B cell (primary cell): Measurements from ENCODE around the gene RNASE8. TPM values are rescaled to one million over a fixed set of nuclear protein-coding genes. Genes with fewer than 3 reads are reported as not detected.
A peak's percentile ranks its signal among the peaks of the same experiment; 100 is the strongest.

Experiments
- ATAC-seq: fragments of 200-7000 bp; cut with Tn5 transposase; one replicate; pipeline ENCODE4 v1.10.0; 2021; ENCODE audit warnings: low read depth, mild to moderate bottlenecking, moderate number of reproducible peaks, moderate library complexity
- CTCF ChIA-PET: fragments of 350-600 bp; sonication (Branson Sonifier 250); formaldehyde crosslinking; loops from one replicate; lab custom pipeline; 2021; ENCODE audit warnings: antibody characterized with exemption, inconsistent platforms; lab: Charles Lee
- POLR2A ChIA-PET: fragments of 350-600 bp; sonication (Branson Sonifier 250); formaldehyde crosslinking; loops from one replicate; lab custom pipeline; 2021; ENCODE audit warnings: antibody characterized with exemption; lab: Charles Lee
- DNase-seq: peaks from one replicate; pipeline ENCODE4 v3.0.0; 2013
- H2AFZ ChIP-seq: 2 replicates; pipeline ENCODE4 v1.6.1; 2012; ENCODE audit warnings: mild to moderate bottlenecking, low read depth, low read length; ENCODE audit not compliant: insufficient read depth, poor library complexity, severe bottlenecking
- H3K27ac ChIP-seq, 2 donors: 1 replicate in 1 of 2; 2 replicates in 1 of 2; pipeline ENCODE4 v1.5.1; 2012 to 2013; ENCODE audit warnings: low read length in 2 of 2, mild to moderate bottlenecking in 2 of 2, moderate library complexity in 1 of 2
- H3K27me3 ChIP-seq, 4 experiments: fragments of 200-600 bp in 1 of 4; sonication (generic) in 1 of 4; replicated peaks in 1 of 4; 1 replicate in 2 of 4; 2 replicates in 2 of 4; pipeline versions ENCODE4 v1.6.1 to v1.7.0; 2013 to 2016; ENCODE audit warnings: low read length in 3 of 4, mild to moderate bottlenecking in 2 of 4, mixed read lengths in 1 of 4, moderate library complexity in 1 of 4; ENCODE audit not compliant: insufficient read depth in 4 of 4, control insufficient read depth in 3 of 4; ENCODE audit errors: control extremely low read depth in 1 of 4
- H3K36me3 ChIP-seq, 2 experiments: replicated peaks in 1 of 2; 1 replicate in 1 of 2; 2 replicates in 1 of 2; pipeline versions ENCODE4 v1.6.1 to v1.7.1; 2013; ENCODE audit warnings: low read length in 1 of 2; ENCODE audit not compliant: insufficient read depth in 2 of 2, control insufficient read depth in 1 of 2; ENCODE audit errors: control extremely low read depth in 1 of 2, extremely low read depth in 1 of 2
- H3K4me1 ChIP-seq, 2 donors: fragments of 200-600 bp in 1 of 2; sonication (generic) in 1 of 2; 1 replicate in 1 of 2; 2 replicates in 1 of 2; pipeline versions ENCODE4 v1.5.1 to v1.6.1; 2013 to 2017; ENCODE audit warnings: low read length in 2 of 2; ENCODE audit not compliant: control insufficient read depth in 2 of 2, insufficient read depth in 2 of 2
- H3K4me2 ChIP-seq: replicated peaks from 2 replicates; pipeline ENCODE3; 2012; ENCODE audit warnings: mild to moderate bottlenecking, low read depth, low read length; ENCODE audit not compliant: poor library complexity, severe bottlenecking
- H3K4me3 ChIP-seq, 5 experiments: fragments of 200-600 bp in 1 of 5; sonication (generic) in 1 of 5; 1 replicate in 3 of 5; 2 replicates in 2 of 5; pipeline versions ENCODE4 v1.5.1 to v1.7.0; 2011 to 2016; ENCODE audit warnings: low read length in 4 of 5, mild to moderate bottlenecking in 4 of 5, low read depth in 2 of 5, control low read depth in 1 of 5, moderate library complexity in 1 of 5; ENCODE audit not compliant: insufficient read depth in 1 of 5; ENCODE audit errors: control extremely low read depth in 1 of 5, extremely low read depth in 1 of 5
- H3K79me2 ChIP-seq: fragments of 200-600 bp; sonication (generic); one replicate; pipeline ENCODE4 v1.6.0; 2016; ENCODE audit warnings: low read length; ENCODE audit not compliant: control insufficient read depth, insufficient read depth
- H3K9ac ChIP-seq: fragments of 200-600 bp; sonication (generic); 2 replicates; pipeline ENCODE4 v1.6.1; 2017; ENCODE audit warnings: mild to moderate bottlenecking, low read length, moderate library complexity
- H3K9me3 ChIP-seq, 3 donors: one replicate each; pipeline versions ENCODE4 v1.6.1 to v1.7.1; 2013; ENCODE audit warnings: low read length in 2 of 3; ENCODE audit not compliant: control insufficient read depth in 2 of 3, insufficient read depth in 1 of 3; ENCODE audit errors: control extremely low read depth in 1 of 3
- H4K20me1 ChIP-seq: 2 replicates; pipeline ENCODE4 v1.6.0; 2012; ENCODE audit warnings: mild to moderate bottlenecking, low read length; ENCODE audit not compliant: insufficient read depth, control insufficient read depth, poor library complexity, severe bottlenecking
- H3K27ac Mint-ChIP-seq: one replicate; pipeline ENCODE4 v1.8.0; 2021; ENCODE audit warnings: mixed read lengths
- H3K27me3 Mint-ChIP-seq: one replicate; pipeline ENCODE4 v1.8.0; 2021; ENCODE audit warnings: mixed read lengths
- H3K4me1 Mint-ChIP-seq: one replicate; pipeline ENCODE4 v1.8.0; 2021; ENCODE audit warnings: mixed read lengths
- H3K4me3 Mint-ChIP-seq: one replicate; pipeline ENCODE4 v1.8.0; 2021; ENCODE audit warnings: mixed read lengths
- H3K9me3 Mint-ChIP-seq: one replicate; pipeline ENCODE4 v1.8.0; 2022; ENCODE audit warnings: mixed read lengths; ENCODE audit not compliant: insufficient read depth
- EZH2 ChIP-seq: IDR thresholded peaks from 2 replicates; pipeline ENCODE4 v1.6.1; 2012; ENCODE audit warnings: borderline replicate concordance, low read depth, mild to moderate bottlenecking, moderate library complexity, low read length; ENCODE audit not compliant: insufficient read depth, poor library complexity, severe bottlenecking
- WGBS: methylation state at CpG from one replicate; pipeline ENCODE4 v1.1.5; 2013; ENCODE audit warnings: missing lambda C conversion rate; ENCODE audit not compliant: insufficient coverage; 5-methylcytosine and 5-hydroxymethylcytosine counted together
- intact Hi-C: fragments of 100-400 bp; cut with micrococcal nuclease; formaldehyde crosslinking; loops from one replicate; pipeline ENCODE4 v1.10.0; 2022
- polyA plus RNA-seq: library from polyadenylated mRNA; depleted of rRNA; stranded (reverse); fragments of >200 nt; gene quantifications from 2 replicates; pipeline ENCODE4 v1.2.3, GENCODE V29; 2012
- total RNA-seq, 2 donors: library from RNA; stranded (reverse); fragments of 120-200 nt in 1 of 2; gene quantifications; 1 replicate in 1 of 2; 2 replicates in 1 of 2; pipeline versions ENCODE4 v1.2.3 to v1.2.4, GENCODE V29; 2013 to 2022
- TF ChIP-seq, protein P1 (sequence below): fragments of 200-600 bp; IDR thresholded peaks from one replicate; pipeline ENCODE4 v1.8.0; 2022; ENCODE audit warnings: antibody characterized with exemption, mild to moderate bottlenecking

Gene RNASE8
- total and polyA plus RNA-seq, 2 donors (not counting 1 experiment from before 2014, with no cell fraction given), result not detected

- peaks cover 18% of the 10 kb centered on the region for H3K4me1 Mint-ChIP-seq
- peaks cover 0 to 5% (median 0%) of the 10 kb centered on the region in 3 donors for H3K9me3 ChIP-seq
- ATAC-seq, result no peak
- ChIA-PET POLR2A (interaction anchor here (1.6 kb wide), 1 partner anchor 13 kb away, joined by 4 read pairs; no protein-coding TSS in a partner anchor), CTCF (interaction anchor here (1.2 to 7.8 kb wide), 11 partner anchors 8 to 76 kb away, joined by 6 to 171 read pairs (median 43); partner anchors contain the start of genes ARHGEF40 and TMEM253)
- H3K4me3 ChIP-seq, result no peak overlapping the region
- H3K79me2 ChIP-seq, result no peaks in the 10 kb centered on the region
- no peak overlapping the region for H2AFZ ChIP-seq
- DNase-seq, result no peak
- no peak overlapping the region for H3K4me3 Mint-ChIP-seq
- no peak overlapping the region for H3K9ac ChIP-seq
- H3K9me3 Mint-ChIP-seq, result no peaks in the 10 kb centered on the region
- 97% methylated on average over 41 of the region's 45 CpGs for WGBS
- H3K27me3 ChIP-seq, result peaks cover 0 to 4% (median 0%) of the 10 kb centered on the region in 4 experiments
- H3K27ac ChIP-seq, result no peak overlapping the region
- H4K20me1 ChIP-seq, result no peaks in the 10 kb centered on the region
- H3K27me3 Mint-ChIP-seq, result no peaks in the 10 kb centered on the region
- intact Hi-C loops, result no loop called here
- H3K36me3 ChIP-seq, result no peaks in the 10 kb centered on the region
- peaks cover 11 to 21% of the 10 kb centered on the region in 2 donors for H3K4me1 ChIP-seq
- H3K4me2 ChIP-seq, result no peak overlapping the region
- TF ChIP-seq EZH2, result no peak
- TF ChIP-seq, protein P1, sequence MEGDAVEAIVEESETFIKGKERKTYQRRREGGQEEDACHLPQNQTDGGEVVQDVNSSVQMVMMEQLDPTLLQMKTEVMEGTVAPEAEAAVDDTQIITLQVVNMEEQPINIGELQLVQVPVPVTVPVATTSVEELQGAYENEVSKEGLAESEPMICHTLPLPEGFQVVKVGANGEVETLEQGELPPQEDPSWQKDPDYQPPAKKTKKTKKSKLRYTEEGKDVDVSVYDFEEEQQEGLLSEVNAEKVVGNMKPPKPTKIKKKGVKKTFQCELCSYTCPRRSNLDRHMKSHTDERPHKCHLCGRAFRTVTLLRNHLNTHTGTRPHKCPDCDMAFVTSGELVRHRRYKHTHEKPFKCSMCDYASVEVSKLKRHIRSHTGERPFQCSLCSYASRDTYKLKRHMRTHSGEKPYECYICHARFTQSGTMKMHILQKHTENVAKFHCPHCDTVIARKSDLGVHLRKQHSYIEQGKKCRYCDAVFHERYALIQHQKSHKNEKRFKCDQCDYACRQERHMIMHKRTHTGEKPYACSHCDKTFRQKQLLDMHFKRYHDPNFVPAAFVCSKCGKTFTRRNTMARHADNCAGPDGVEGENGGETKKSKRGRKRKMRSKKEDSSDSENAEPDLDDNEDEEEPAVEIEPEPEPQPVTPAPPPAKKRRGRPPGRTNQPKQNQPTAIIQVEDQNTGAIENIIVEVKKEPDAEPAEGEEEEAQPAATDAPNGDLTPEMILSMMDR, result no peak
- no peak overlapping the region for H3K27ac Mint-ChIP-seq
These were observed 33.5 kb downstream of the RNASE8 start for GRCh38 chr14:21090940-21091663.

DNA sequence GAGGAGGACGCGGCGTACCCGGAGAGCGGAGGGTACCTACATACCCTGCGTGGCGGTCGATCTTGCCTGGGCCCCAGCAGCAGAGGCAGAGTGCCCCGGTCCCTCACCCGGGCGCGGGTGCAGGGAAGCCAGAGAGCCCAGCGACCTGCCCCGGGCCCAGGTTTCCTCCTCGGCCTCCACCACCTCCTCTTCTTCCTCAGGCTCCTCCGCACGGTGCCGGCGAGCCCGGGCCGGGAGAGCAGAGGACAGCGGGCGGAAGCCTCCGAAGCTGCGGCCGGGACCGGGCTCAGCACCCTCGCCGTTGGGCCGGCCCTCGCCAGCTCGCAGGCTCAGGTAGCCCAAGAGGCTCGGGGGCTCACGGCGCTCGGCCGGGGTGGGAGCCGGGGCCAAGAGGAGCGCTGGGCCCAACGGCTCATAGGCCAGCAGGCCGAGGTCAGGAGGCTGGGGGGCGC is 34.2 kb downstream of the RNASE8 start:
- Mint-ChIP-seq H3K27me3 (no peaks in the 10 kb centered on the region), H3K4me3 (no peak overlapping the region), H3K27ac (no peak overlapping the region), H3K9me3 (no peaks in the 10 kb centered on the region), H3K4me1 (peaks cover 14% of the 10 kb centered on the region)
- Histone ChIP-seq H3K27me3 (peaks cover 0 to 4% (median 0%) of the 10 kb centered on the region in 4 experiments), H3K36me3 (no peaks in the 10 kb centered on the region), H3K4me2 (peak overlapping the region; percentile 21), H3K79me2 (no peaks in the 10 kb centered on the region), H2AFZ (no peak overlapping the region), H4K20me1 (no peaks in the 10 kb centered on the region), H3K4me1 (peaks cover 9 to 19% of the 10 kb centered on the region in 2 donors), H3K4me3 (no peak overlapping the region), H3K9ac (no peak overlapping the region), H3K27ac (no peak overlapping the region), H3K9me3 (peaks cover 0 to 5% (median 0%) of the 10 kb centered on the region in 3 donors)
- CTCF ChIA-PET, result interaction anchor here (0.8 to 7.5 kb wide), 15 partner anchors 9 to 91 kb away, joined by 3 to 171 read pairs (median 7); partner anchors contain the start of genes ARHGEF40 and TMEM253
- intact Hi-C loops, result loop anchor here (1.0 kb wide), 3 partner anchors 12 to 78 kb away; no protein-coding TSS in a partner anchor
- TF ChIP-seq, protein P1, result no peak
- no peak for TF ChIP-seq EZH2
- DNase-seq (no peak), ATAC-seq (no peak)
- POLR2A ChIA-PET, result interaction anchor here (1.0 to 2.0 kb wide), 3 partner anchors 11 to 21 kb away, joined by 4 to 8 read pairs (median 4); no protein-coding TSS in a partner anchor
- WGBS, result 98% methylated on average over 42 of the region's 42 CpGs
